ENCODE results near the gene RACK1. TPM values are rescaled to one million over a fixed set of nuclear protein-coding genes. Genes with fewer than 3 reads are reported as not detected.
"Not testable (repeated sequence)": the region's sequence is repeated elsewhere in the genome, so short reads cannot be mapped to it uniquely, and the experiment has no call there.

Gene RACK1
- total and polyA plus RNA-seq, 10 donors: 1,202 to 3,598 (median 2,333) TPM

DNA sequence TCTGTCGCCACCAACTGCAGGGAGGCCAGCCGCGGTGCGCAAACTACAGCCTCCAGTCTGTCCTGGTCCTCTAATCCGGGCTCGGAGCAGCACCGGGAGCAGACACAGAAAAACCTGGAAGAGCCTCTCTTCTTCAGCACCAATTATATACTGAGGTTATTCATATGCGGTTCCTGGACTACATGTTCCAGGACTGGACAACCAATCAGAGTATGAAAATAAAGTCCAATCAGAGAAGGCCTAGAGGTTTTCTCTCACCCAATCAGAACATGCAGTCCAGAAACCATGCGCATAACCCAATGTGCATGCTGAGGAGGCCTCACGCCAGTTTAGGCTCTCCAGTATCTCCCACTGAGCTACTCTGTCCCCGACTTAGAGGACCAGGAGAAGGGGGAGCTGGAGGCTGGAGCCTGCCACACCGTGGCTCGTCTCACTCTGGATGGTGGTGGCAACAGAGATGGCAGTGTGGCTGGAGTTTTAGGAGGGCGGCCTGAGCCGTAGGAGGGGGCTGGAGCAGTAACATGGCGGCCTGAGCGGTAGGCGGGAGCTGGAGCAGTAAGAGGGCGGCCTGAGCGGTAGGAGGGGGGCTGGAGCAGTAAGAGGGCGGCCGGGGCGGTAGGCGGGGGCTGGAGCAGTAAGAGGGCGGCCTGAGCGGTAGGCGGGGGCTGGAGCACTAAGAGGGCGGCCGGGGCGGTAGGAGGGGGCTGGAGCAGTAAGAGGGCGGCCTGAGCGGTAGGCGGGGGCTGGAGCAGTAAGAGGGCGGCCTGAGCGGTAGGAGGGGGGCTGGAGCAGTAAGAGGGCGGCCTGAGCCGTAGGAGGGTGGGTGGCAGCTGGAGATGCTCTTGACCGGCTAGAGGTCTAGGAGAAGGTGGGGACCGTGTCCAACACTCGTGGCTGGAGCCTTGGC lies 37.6 kb upstream of the RACK1 start:
- intact Hi-C loops (cut with DNase I; ENCODE audit: low total_unique reads): no loop called here
- H3K27me3 ChIP-seq (replicated peaks in 1 of 7): no peaks in the 10 kb centered on the region
- no peak overlapping the region for H3K27ac ChIP-seq
- no peak overlapping the region for H3K4me3 ChIP-seq
- WGBS, 5 donors: 89 to 93% (median 92%) methylated on average over 39 to 40 of the region's 40 CpGs
- DNase-seq: peak; percentile 22
- no peak for TF ChIP-seq POLR2A (IDR thresholded peaks at IDR 0.05)
- no peak for TF ChIP-seq POLR2AphosphoS5 (IDR thresholded peaks at IDR 0.05)
- TF ChIP-seq, protein P1, sequence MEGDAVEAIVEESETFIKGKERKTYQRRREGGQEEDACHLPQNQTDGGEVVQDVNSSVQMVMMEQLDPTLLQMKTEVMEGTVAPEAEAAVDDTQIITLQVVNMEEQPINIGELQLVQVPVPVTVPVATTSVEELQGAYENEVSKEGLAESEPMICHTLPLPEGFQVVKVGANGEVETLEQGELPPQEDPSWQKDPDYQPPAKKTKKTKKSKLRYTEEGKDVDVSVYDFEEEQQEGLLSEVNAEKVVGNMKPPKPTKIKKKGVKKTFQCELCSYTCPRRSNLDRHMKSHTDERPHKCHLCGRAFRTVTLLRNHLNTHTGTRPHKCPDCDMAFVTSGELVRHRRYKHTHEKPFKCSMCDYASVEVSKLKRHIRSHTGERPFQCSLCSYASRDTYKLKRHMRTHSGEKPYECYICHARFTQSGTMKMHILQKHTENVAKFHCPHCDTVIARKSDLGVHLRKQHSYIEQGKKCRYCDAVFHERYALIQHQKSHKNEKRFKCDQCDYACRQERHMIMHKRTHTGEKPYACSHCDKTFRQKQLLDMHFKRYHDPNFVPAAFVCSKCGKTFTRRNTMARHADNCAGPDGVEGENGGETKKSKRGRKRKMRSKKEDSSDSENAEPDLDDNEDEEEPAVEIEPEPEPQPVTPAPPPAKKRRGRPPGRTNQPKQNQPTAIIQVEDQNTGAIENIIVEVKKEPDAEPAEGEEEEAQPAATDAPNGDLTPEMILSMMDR (IDR thresholded peaks at IDR 0.05 in 8 of 11, conservative IDR thresholded peaks at IDR 0.05 in 3 of 11): no peak
- no peaks in the 10 kb centered on the region for H3K9me3 ChIP-seq
- no peaks in the 10 kb centered on the region for H3K36me3 ChIP-seq
- H3K4me1 ChIP-seq: no peaks in the 10 kb centered on the region

GRCh38 chr5:181280251-181280762 lies 36.6 kb upstream of the RACK1 start:
- intact Hi-C loops (cut with DNase I; ENCODE audit: low total_unique reads): no loop called here
- no peak for DNase-seq

DNA sequence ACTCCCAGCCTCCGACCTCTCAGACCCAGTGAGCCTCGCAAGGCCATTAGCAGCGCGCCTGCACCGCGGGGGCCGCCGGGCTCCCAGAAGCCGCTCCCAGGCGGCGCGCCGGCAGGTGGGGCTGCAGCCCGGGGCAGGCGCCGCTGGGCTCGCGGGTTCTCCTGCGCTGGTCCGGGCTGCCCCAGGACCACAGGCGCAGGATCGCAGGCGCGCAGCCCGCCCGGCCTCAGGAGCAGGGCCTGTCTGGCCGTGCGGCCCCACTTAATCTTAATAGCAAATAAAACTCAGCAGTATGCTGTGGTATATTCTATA lies 29.7 kb upstream of the RACK1 start:
- WGBS, 5 donors: 27 to 59% (median 43%) methylated on average over 9 to 28 of the region's 28 CpGs
- H3K27me3 ChIP-seq (replicated peaks in 1 of 7); intact Hi-C loops (cut with DNase I; ENCODE audit: low total_unique reads); DNase-seq; H3K9me3 ChIP-seq; H3K36me3 ChIP-seq; H3K27ac ChIP-seq; H3K4me3 ChIP-seq; H3K4me1 ChIP-seq: not testable (repeated sequence)
- TF ChIP-seq, protein P1 (IDR thresholded peaks at IDR 0.05 in 8 of 11, conservative IDR thresholded peaks at IDR 0.05 in 3 of 11): peak in 3 of 11 experiments; percentile 33 to 38 (median 36)

More at GRCh38 chr5:181280251-181280762, 36.6 kb upstream of the RACK1 start:
- no peak for TF ChIP-seq POLR2AphosphoS5 (IDR thresholded peaks at IDR 0.05)
- TF ChIP-seq, protein P1 (IDR thresholded peaks at IDR 0.05 in 8 of 11, conservative IDR thresholded peaks at IDR 0.05 in 3 of 11): no peak
- no peak for TF ChIP-seq POLR2A (IDR thresholded peaks at IDR 0.05)
- Histone ChIP-seq H3K27ac (no peak overlapping the region), H3K36me3 (no peaks in the 10 kb centered on the region), H3K4me3 (no peak overlapping the region), H3K27me3 (replicated peaks in 1 of 7) (no peaks in the 10 kb centered on the region), H3K4me1 (no peaks in the 10 kb centered on the region), H3K9me3 (no peaks in the 10 kb centered on the region)
- WGBS, 5 donors: 82 to 90% (median 89%) methylated on average over 7 of the region's 7 CpGs

- Histone ChIP-seq H3K9me3 (no peaks in the 10 kb centered on the region), H3K27me3 (replicated peaks in 1 of 7) (no peaks in the 10 kb centered on the region), H3K4me1 (peaks cover 0 to 6% (median 0%) of the 10 kb centered on the region in 6 donors), H3K36me3 (no peaks in the 10 kb centered on the region), H3K4me3 (no peak overlapping the region), H3K27ac (no peak overlapping the region)
- no peak for TF ChIP-seq POLR2AphosphoS5 (IDR thresholded peaks at IDR 0.05)
- TF ChIP-seq, protein P1 (IDR thresholded peaks at IDR 0.05 in 8 of 11, conservative IDR thresholded peaks at IDR 0.05 in 3 of 11): no peak
- TF ChIP-seq POLR2A (IDR thresholded peaks at IDR 0.05): no peak
- intact Hi-C loops (cut with DNase I; ENCODE audit: low total_unique reads): no loop called here
- no peak for DNase-seq
- WGBS, 5 donors: 90 to 94% (median 92%) methylated on average over 3 of the region's 3 CpGs
Measured at GRCh38 chr5:181271081-181271480, 27.4 kb upstream of the RACK1 start.

- 87 to 92% (median 90%) methylated on average over 12 of the region's 12 CpGs for WGBS, 5 donors
- H3K27me3 ChIP-seq (replicated peaks in 1 of 7); intact Hi-C loops (cut with DNase I; ENCODE audit: low total_unique reads): not testable (repeated sequence)
Measured at GRCh38 chr5:181267907-181268306, 24.2 kb upstream of the RACK1 start.

GRCh38 chr5:181267291-181267904 lies 23.7 kb upstream of the RACK1 start:
- H3K4me3 ChIP-seq; H3K9me3 ChIP-seq; H3K27me3 ChIP-seq (replicated peaks in 1 of 7); H3K4me1 ChIP-seq; intact Hi-C loops (cut with DNase I; ENCODE audit: low total_unique reads); H3K27ac ChIP-seq; DNase-seq: not testable (repeated sequence)
- H3K36me3 ChIP-seq: peaks cover 0 to 28% (median 10%) of the 10 kb centered on the region in 6 donors
- WGBS, 5 donors: 59 to 69% (median 62%) methylated on average over 8 of the region's 8 CpGs

More at GRCh38 chr5:181267907-181268306, 24.2 kb upstream of the RACK1 start:
- H3K9me3 ChIP-seq, H3K4me1 ChIP-seq, H3K4me3 ChIP-seq, H3K27ac ChIP-seq, DNase-seq: not testable (repeated sequence)
- peaks cover 0 to 25% (median 10%) of the 10 kb centered on the region in 6 donors for H3K36me3 ChIP-seq

Data from spleen (tissue), 11 donors.